Esophagus muscularis mucosa (tissue), 4 donors: ENCODE results near the gene PACSIN1. TPM values are rescaled to one million over a fixed set of nuclear protein-coding genes. Genes with fewer than 3 reads are reported as not detected.

Source experiments
- DNase-seq: peaks from one replicate; pipeline ENCODE4 v3.0.0-alpha.2; 2017; ENCODE audit errors: extremely low spot score
- H3K27ac ChIP-seq, 4 donors: fragments of 200-600 bp; sonication (generic); replicated peaks in 1 of 4; 1 replicate in 3 of 4; 2 replicates in 1 of 4; pipeline ENCODE4 v1.5.1; 2016 to 2019; ENCODE audit warnings: mild to moderate bottlenecking in 1 of 4
- H3K27me3 ChIP-seq, 4 donors: fragments of 200-600 bp; sonication (generic); one replicate each; pipeline versions ENCODE4 v1.5.1 to v1.6.0; 2016 to 2019
- H3K36me3 ChIP-seq, 4 donors: fragments of 200-600 bp; sonication (generic); one replicate each; pipeline ENCODE4 v1.5.1; 2016 to 2019
- H3K4me1 ChIP-seq, 4 donors: fragments of 200-600 bp; sonication (generic); one replicate each; pipeline ENCODE4 v1.5.1; 2016 to 2019
- H3K4me3 ChIP-seq, 4 donors: fragments of 200-600 bp; sonication (generic); 1 replicate in 2 of 4; 2 replicates in 2 of 4; pipeline ENCODE4 v1.5.1; 2016 to 2019; ENCODE audit warnings: mild to moderate bottlenecking in 4 of 4, moderate library complexity in 1 of 4
- H3K9me3 ChIP-seq, 4 donors: fragments of 200-600 bp; sonication (generic); 1 replicate in 3 of 4; 2 replicates in 1 of 4; pipeline ENCODE4 v1.5.1; 2016 to 2019
- CTCF ChIP-seq, 3 experiments: fragments of 200-600 bp in 2 of 3; fragments of 450-650 bp in 1 of 3; sonication (generic) in 2 of 3; IDR thresholded peaks; one replicate each; pipeline ENCODE4 v1.5.1; 2017 to 2019; ENCODE audit warnings: antibody characterized with exemption in 3 of 3, mild to moderate bottlenecking in 2 of 3, moderate library complexity in 1 of 3
- EP300 ChIP-seq: sonication (generic); formaldehyde crosslinking; IDR thresholded peaks from one replicate; pipeline ENCODE4 v1.6.1; 2017; ENCODE audit warnings: antibody characterized with exemption
- POLR2A ChIP-seq: fragments of 450-650 bp; IDR thresholded peaks from one replicate; pipeline ENCODE4 v1.6.1; 2017; ENCODE audit warnings: antibody characterized with exemption, moderate library complexity, mild to moderate bottlenecking, low read depth
- POLR2AphosphoS5 ChIP-seq, 2 donors: sonication (generic); formaldehyde crosslinking; IDR thresholded peaks; one replicate each; pipeline ENCODE4 v1.6.1; 2017; ENCODE audit warnings: antibody characterized with exemption in 2 of 2
- WGBS: methylation state at CpG from one replicate; pipeline ENCODE4 v1.1.5; 2018; 5-methylcytosine and 5-hydroxymethylcytosine counted together
- intact Hi-C: fragments of 100-400 bp; cut with DNase I; formaldehyde crosslinking; loops from one replicate; pipeline ENCODE4 v1.15.1; 2023
- total RNA-seq, 4 donors: library from RNA; depleted of rRNA; stranded (reverse); fragments of >200 nt; gene quantifications; one replicate each; pipeline versions ENCODE4 v1.1.0 to v1.2.1, GENCODE V29; 2016

PACSIN1 gene
- total RNA-seq, 4 donors from 2014 or later: 0.42 to 2.3 (median 1.7) TPM

- 75% methylated on average over 20 of the region's 20 CpGs for WGBS
- no peaks in the 10 kb centered on the region for H3K9me3 ChIP-seq
- H3K27me3 ChIP-seq: no peaks in the 10 kb centered on the region
- no peak for DNase-seq
- no peaks in the 10 kb centered on the region for H3K36me3 ChIP-seq
- TF ChIP-seq EP300: no peak
- no peak for TF ChIP-seq CTCF (IDR thresholded peaks at IDR 0.05)
- no peak for TF ChIP-seq POLR2A
- TF ChIP-seq POLR2AphosphoS5 (IDR thresholded peaks at IDR 0.05): no peak
- intact Hi-C loops: no loop called here
- H3K4me3 ChIP-seq: peak overlapping the region; percentile 10 to 34 (median 25)
- H3K4me1 ChIP-seq: peaks cover 0 to 10% (median 6%) of the 10 kb centered on the region in 4 donors
- H3K27ac ChIP-seq: peak overlapping the region in 3 of 4 donors; percentile 19 to 39 (median 27)
These were observed 24.7 kb downstream of the PACSIN1 start for GRCh38 chr6:34490390-34491090.

- DNase-seq: no peak
- WGBS: 39% methylated on average over 10 of the region's 10 CpGs
- intact Hi-C loops: no loop called here
- H3K27ac ChIP-seq: peak overlapping the region in 3 of 4 donors; percentile 19 to 39 (median 27)
- no peaks in the 10 kb centered on the region for H3K9me3 ChIP-seq
- no peak for TF ChIP-seq POLR2A
- no peak for TF ChIP-seq POLR2AphosphoS5 (IDR thresholded peaks at IDR 0.05)
- no peak for TF ChIP-seq EP300
- TF ChIP-seq CTCF (IDR thresholded peaks at IDR 0.05): no peak
- peaks cover 0 to 10% (median 6%) of the 10 kb centered on the region in 4 donors for H3K4me1 ChIP-seq
- H3K36me3 ChIP-seq: no peaks in the 10 kb centered on the region
- H3K4me3 ChIP-seq: peak overlapping the region; percentile 10 to 34 (median 25)
- no peaks in the 10 kb centered on the region for H3K27me3 ChIP-seq
These were observed 25.2 kb downstream of the PACSIN1 start for GRCh38 chr6:34491091-34491430.

DNA sequence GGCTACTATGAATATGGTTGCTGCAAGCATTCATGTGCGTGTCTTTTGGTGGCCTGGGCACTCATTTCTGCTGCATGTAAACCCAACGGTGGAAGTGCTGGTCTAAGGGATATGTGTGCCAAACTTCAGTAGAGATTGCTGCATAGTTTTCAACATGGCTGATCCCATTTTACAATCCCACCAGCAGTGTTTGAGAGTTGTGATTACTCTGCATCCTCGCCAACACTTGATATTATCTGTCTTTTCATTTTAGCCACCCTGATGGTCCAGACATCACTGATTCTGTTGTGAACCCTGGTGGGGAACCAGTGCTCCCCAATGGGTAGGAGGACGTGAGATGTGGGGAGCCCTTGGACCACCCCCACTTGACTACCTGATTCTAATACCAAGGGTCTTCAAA, 27.5 kb downstream of the PACSIN1 start:
- H3K27ac ChIP-seq: no peak overlapping the region
- H3K4me1 ChIP-seq: peaks cover 0 to 10% (median 6%) of the 10 kb centered on the region in 4 donors
- no peak for DNase-seq
- intact Hi-C loops: no loop called here
- no peaks in the 10 kb centered on the region for H3K36me3 ChIP-seq
- no peaks in the 10 kb centered on the region for H3K9me3 ChIP-seq
- H3K4me3 ChIP-seq: no peak overlapping the region
- no peak for TF ChIP-seq POLR2A
- TF ChIP-seq CTCF (IDR thresholded peaks at IDR 0.05): no peak
- no peak for TF ChIP-seq EP300
- TF ChIP-seq POLR2AphosphoS5 (IDR thresholded peaks at IDR 0.05): no peak
- H3K27me3 ChIP-seq: peaks cover 0 to 5% (median 0%) of the 10 kb centered on the region in 4 donors
- 87% methylated on average over 3 of the region's 4 CpGs for WGBS

- intact Hi-C loops: no loop called here
- H3K27me3 ChIP-seq: peaks cover 0 to 5% (median 0%) of the 10 kb centered on the region in 4 donors
- no peaks in the 10 kb centered on the region for H3K36me3 ChIP-seq
- no peak for TF ChIP-seq POLR2AphosphoS5 (IDR thresholded peaks at IDR 0.05)
- TF ChIP-seq POLR2A: no peak
- no peak for TF ChIP-seq CTCF (IDR thresholded peaks at IDR 0.05)
- no peak for TF ChIP-seq EP300
- H3K9me3 ChIP-seq: peaks cover 0 to 4% (median under 1%) of the 10 kb centered on the region in 4 donors
- H3K4me1 ChIP-seq: peaks cover 0 to 10% (median 6%) of the 10 kb centered on the region in 4 donors
- WGBS: 88% methylated on average over 3 of the region's 3 CpGs
- no peak for DNase-seq
- H3K4me3 ChIP-seq: no peak overlapping the region
- H3K27ac ChIP-seq: no peak overlapping the region
These were observed 29.1 kb downstream of the PACSIN1 start for GRCh38 chr6:34494973-34495372.
